HepG2 (cell line): Measurements from ENCODE around the gene TMEM100. TPM values are rescaled to one million over a fixed set of nuclear protein-coding genes. Genes with fewer than 3 reads are reported as not detected.

Experiments
- ATAC-seq: fragments of 200-7000 bp; cut with Tn5 transposase; 3 replicates; pipeline ENCODE4 v1.9.1; 2020; ENCODE audit warnings: mild to moderate bottlenecking, moderate library complexity
- BruUV-seq: library from RNA; stranded (reverse); fragments of 400-500 nt; replicated peaks from 2 replicates; lab custom pipeline; 2021; lab: Mats Ljungman, UMichigan
- CTCF ChIA-PET: fragments of 300-600 bp; formaldehyde crosslinking; extraction: SDS; loops from one replicate; lab custom pipeline; 2021; ENCODE audit warnings: low total read pairs, inconsistent platforms, low intra/inter-chr PET ratio; lab: Yijun Ruan, JAX
- POLR2A ChIA-PET: fragments of 350-600 bp; sonication (Branson Sonifier 250); formaldehyde crosslinking; loops from one replicate; lab custom pipeline; 2020; ENCODE audit warnings: antibody characterized with exemption, inconsistent platforms; lab: Yijun Ruan, JAX
- DNase-seq: peaks from one replicate; pipeline ENCODE4 v3.0.0-alpha.2; 2015; ENCODE audit warnings: low spot score
- FAIRE-seq: peaks from 3 replicates; lab custom pipeline; 2011; peaks lifted over from hg19 to GRCh38; lab: Jason Lieb, UNC
- H2AFZ ChIP-seq: one replicate; pipeline ENCODE4 v1.6.1; 2011; ENCODE audit warnings: low read length, inconsistent platforms
- H3K27ac ChIP-seq: fragments of 300-600 bp; 3 replicates; pipeline ENCODE4 v1.8.0; 2011; ENCODE audit warnings: mixed run types, mild to moderate bottlenecking, mixed read lengths, low read length, inconsistent platforms; ENCODE audit not compliant: insufficient read depth; ENCODE audit errors: extremely low read length
- H3K27me3 ChIP-seq, 2 experiments: fragments of 200-600 bp in 1 of 2; 2 replicates in 1 of 2; 3 replicates in 1 of 2; pipeline versions ENCODE4 v1.6.0 to v1.8.0; 2011; ENCODE audit warnings: low read length in 2 of 2, mild to moderate bottlenecking in 2 of 2, moderate library complexity in 2 of 2, inconsistent platforms in 1 of 2; ENCODE audit not compliant: insufficient read depth in 2 of 2, control insufficient read depth in 1 of 2
- H3K36me3 ChIP-seq, 2 experiments: fragments of 200-600 bp in 1 of 2; replicated peaks in 1 of 2; 2 replicates in 1 of 2; 3 replicates in 1 of 2; pipeline versions ENCODE4 v1.5.1 to v1.8.0; 2011; ENCODE audit warnings: low read length in 2 of 2, inconsistent platforms in 1 of 2; ENCODE audit not compliant: insufficient read depth in 2 of 2, control insufficient read depth in 1 of 2
- H3K4me1 ChIP-seq: 2 replicates; pipeline ENCODE4 v1.5.1; 2012; ENCODE audit warnings: low read length, inconsistent platforms; ENCODE audit not compliant: insufficient read depth
- H3K4me2 ChIP-seq: 2 replicates; pipeline ENCODE4 v1.6.0; 2011; ENCODE audit warnings: low read depth, low read length, inconsistent platforms
- H3K4me3 ChIP-seq, 3 experiments: fragments of 200-600 bp in 1 of 3; sonication (generic), shearing (Covaris generic) in 1 of 3; replicated peaks in 1 of 3; 2 replicates each; pipeline ENCODE4 v1.5.1; 2011 to 2016; ENCODE audit warnings: low read length in 3 of 3, inconsistent platforms in 2 of 3, low read depth in 2 of 3, mild to moderate bottlenecking in 2 of 3, control low read depth in 1 of 3, mixed read lengths in 1 of 3; ENCODE audit not compliant: insufficient read depth in 1 of 3
- H3K79me2 ChIP-seq: one replicate; pipeline ENCODE4 v1.6.1; 2011; ENCODE audit warnings: low read length, inconsistent platforms; ENCODE audit not compliant: insufficient read depth
- H3K9ac ChIP-seq: 2 replicates; pipeline ENCODE4 v1.6.0; 2011; ENCODE audit warnings: mild to moderate bottlenecking, low read depth, low read length, inconsistent platforms; ENCODE audit not compliant: insufficient read depth
- H3K9me3 ChIP-seq: 2 replicates; pipeline ENCODE4 v1.5.1; 2012; ENCODE audit warnings: mild to moderate bottlenecking, low read length
- H4K20me1 ChIP-seq: 2 replicates; pipeline ENCODE4 v1.6.0; 2011; ENCODE audit warnings: inconsistent platforms, mild to moderate bottlenecking, low read length, moderate library complexity; ENCODE audit not compliant: insufficient read depth
- ARNT ChIP-seq: fragments of 450-650 bp; IDR thresholded peaks from 2 replicates; pipeline ENCODE4 v1.6.1; 2017
- GLI4 ChIP-seq: sonication (generic); formaldehyde crosslinking; IDR thresholded peaks from 2 replicates; pipeline ENCODE4 v1.5.1; 2020; ENCODE audit warnings: missing genetic modification reagents, mild to moderate bottlenecking, moderate library complexity, borderline replicate concordance
- JUNB ChIP-seq: sonication (generic); formaldehyde crosslinking; IDR thresholded peaks from 2 replicates; pipeline ENCODE4 v1.8.0; 2022; ENCODE audit warnings: missing genetic modification reagents, mild to moderate bottlenecking, borderline replicate concordance
- MTA1 ChIP-seq: sonication (generic); formaldehyde crosslinking; IDR thresholded peaks from 2 replicates; pipeline ENCODE4 v1.4.0; 2020; ENCODE audit warnings: missing genetic modification reagents, mild to moderate bottlenecking, borderline replicate concordance
- NBN ChIP-seq: fragments of 450-650 bp; conservative IDR thresholded peaks from 2 replicates; pipeline ENCODE4 v1.6.1; 2017
- RCOR2 ChIP-seq: IDR thresholded peaks from 2 replicates; pipeline ENCODE4 v1.6.1; 2016; ENCODE audit warnings: missing biosample characterization, missing genetic modification reagents
- SETDB1 ChIP-seq: sonication (generic); formaldehyde crosslinking; IDR thresholded peaks from 2 replicates; pipeline ENCODE4 v1.5.1; 2020; ENCODE audit warnings: missing genetic modification reagents, mild to moderate bottlenecking, borderline replicate concordance
- SNRNP70 ChIP-seq: fragments of 200-400 bp; formaldehyde crosslinking; IDR thresholded peaks from 2 replicates; pipeline ENCODE4 v1.6.1; 2017; ENCODE audit warnings: mild to moderate bottlenecking, low read depth, low read length, moderate library complexity
- ZNF256 ChIP-seq: sonication (generic); formaldehyde crosslinking; conservative IDR thresholded peaks from 2 replicates; pipeline ENCODE4 v1.4.0; 2020; ENCODE audit warnings: missing genetic modification reagents
- ZNF607 ChIP-seq: sonication (generic); formaldehyde crosslinking; IDR thresholded peaks from 2 replicates; pipeline ENCODE4 v1.5.1; 2020; ENCODE audit warnings: missing genetic modification reagents, mild to moderate bottlenecking, borderline replicate concordance
- WGBS: methylation state at CpG from one replicate; pipeline ENCODE4 v1.1.6; 2017; ENCODE audit warnings: low lambda C conversion rate; 5-methylcytosine and 5-hydroxymethylcytosine counted together
- in situ Hi-C: cut with HindIII; loops from 2 replicates; pipeline ENCODE4 v1.10.0; 2017; ENCODE audit warnings: low pct_unique_long_range_greater_than_20kb; ENCODE audit not compliant: extremely low pct_ligation_motif_present
- intact Hi-C: fragments of 100-400 bp; cut with micrococcal nuclease; formaldehyde crosslinking; loops from one replicate; pipeline ENCODE4 v1.10.0; 2022; ENCODE audit not compliant: unreplicated experiment
- polyA plus RNA-seq, 8 experiments: library from polyadenylated mRNA; depleted of rRNA in 3 of 8; stranded (reverse) in 7 of 8; unstranded in 1 of 8; fragments of >200 nt; fragmentation: Illumina TruSeq in 4 of 8; extraction: Trizol in 4 of 8; gene quantifications; 2 replicates each; pipeline versions ENCODE4 v1.2.1 to v1.2.3, GENCODE V29; 2011 to 2016; ENCODE audit warnings: low read depth in 4 of 8, missing spikeins in 1 of 8, mixed read lengths in 1 of 8; ENCODE audit not compliant: insufficient read depth in 1 of 8
- total RNA-seq, 5 experiments: library from RNA; depleted of rRNA; stranded (reverse); fragments of >200 nt; fragmentation: Illumina TruSeq; extraction: Trizol; gene quantifications; 2 replicates each; pipeline ENCODE4 v1.2.3, GENCODE V29; 2016; ENCODE audit warnings: low read depth in 1 of 5
- TF ChIP-seq, protein P1 (sequence below): sonication (generic); formaldehyde crosslinking; IDR thresholded peaks from 2 replicates; pipeline ENCODE4 v1.8.0; 2022; ENCODE audit warnings: missing genetic modification reagents, mild to moderate bottlenecking, borderline replicate concordance
- TF ChIP-seq, protein P2 (sequence below): sonication (generic); formaldehyde crosslinking; IDR thresholded peaks from 2 replicates; pipeline ENCODE4 v1.5.0; 2020; ENCODE audit warnings: missing genetic modification reagents
- TF ChIP-seq, protein P3 (sequence below): fragments of 450-650 bp; IDR thresholded peaks from 2 replicates; pipeline ENCODE4 v1.6.1; 2017

TMEM100 gene
- total and polyA plus RNA-seq, 2 of the 13 experiments (the other 11 are each of a cell fraction or from before 2014, with no cell fraction given), result not detected

DNA sequence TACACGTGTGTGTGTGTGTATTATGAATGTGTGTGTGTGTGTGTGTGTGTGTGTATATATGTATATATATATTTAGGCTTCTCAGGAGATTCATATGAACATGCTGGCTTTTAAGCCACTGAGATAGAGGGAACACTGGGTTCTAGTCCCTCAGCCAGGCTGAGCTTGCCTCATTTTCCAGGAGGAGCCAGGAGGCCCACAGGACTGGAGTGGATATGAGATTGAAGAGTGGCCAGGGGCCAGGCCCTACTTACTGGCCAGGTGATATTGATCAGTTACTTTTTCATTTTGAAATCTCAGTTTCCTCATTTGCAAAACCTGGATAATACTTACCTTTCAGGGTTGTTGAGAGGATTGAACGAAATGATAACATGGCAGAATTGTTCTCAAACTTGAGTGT, 34.0 kb upstream of the TMEM100 start:
- H3K4me2 ChIP-seq, result no peak overlapping the region
- H3K27me3 ChIP-seq, result no peaks in the 10 kb centered on the region
- 98% methylated on average over 2 of the region's 2 CpGs for WGBS
- H3K4me1 ChIP-seq, result peaks cover 50% of the 10 kb centered on the region
- ChIA-PET CTCF (no interaction called here), POLR2A (no interaction called here)
- DNase-seq (no peak), FAIRE-seq (no peak), ATAC-seq (no peak)
- H2AFZ ChIP-seq, result no peak overlapping the region
- intact Hi-C loops (loop anchor here (10.0 kb wide), 1 partner anchor 362 kb away; no protein-coding TSS in a partner anchor), in situ Hi-C loops (loop anchor here (25.0 kb wide), 1 partner anchor 369 kb away; no protein-coding TSS in a partner anchor)
- H3K79me2 ChIP-seq, result peaks cover 15% of the 10 kb centered on the region
- no peak overlapping the region for H3K4me3 ChIP-seq
- H3K9me3 ChIP-seq, result no peaks in the 10 kb centered on the region
- no peak overlapping the region for H3K9ac ChIP-seq
- peaks cover 0 to 11% of the 10 kb centered on the region in 2 experiments; a peak in 1 of 5 replicates for H3K36me3 ChIP-seq
- no TSS peak for BruUV-seq
- no peaks in the 10 kb centered on the region for H4K20me1 ChIP-seq
- H3K27ac ChIP-seq, result no peak overlapping the region
- TF ChIP-seq SETDB1 (no peak), RCOR2 (CRISPR knock-in tag) (no peak), SNRNP70 (no peak), GLI4 (CRISPR knock-in tag) (no peak), ZNF607 (CRISPR knock-in tag) (no peak), JUNB (no peak), ZNF256 (no peak), MTA1 (no peak), NBN (no peak), ARNT (no peak)
- TF ChIP-seq, protein P1, sequence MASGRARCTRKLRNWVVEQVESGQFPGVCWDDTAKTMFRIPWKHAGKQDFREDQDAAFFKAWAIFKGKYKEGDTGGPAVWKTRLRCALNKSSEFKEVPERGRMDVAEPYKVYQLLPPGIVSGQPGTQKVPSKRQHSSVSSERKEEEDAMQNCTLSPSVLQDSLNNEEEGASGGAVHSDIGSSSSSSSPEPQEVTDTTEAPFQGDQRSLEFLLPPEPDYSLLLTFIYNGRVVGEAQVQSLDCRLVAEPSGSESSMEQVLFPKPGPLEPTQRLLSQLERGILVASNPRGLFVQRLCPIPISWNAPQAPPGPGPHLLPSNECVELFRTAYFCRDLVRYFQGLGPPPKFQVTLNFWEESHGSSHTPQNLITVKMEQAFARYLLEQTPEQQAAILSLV (CRISPR knock-in tag), result no peak
- TF ChIP-seq, protein P2, sequence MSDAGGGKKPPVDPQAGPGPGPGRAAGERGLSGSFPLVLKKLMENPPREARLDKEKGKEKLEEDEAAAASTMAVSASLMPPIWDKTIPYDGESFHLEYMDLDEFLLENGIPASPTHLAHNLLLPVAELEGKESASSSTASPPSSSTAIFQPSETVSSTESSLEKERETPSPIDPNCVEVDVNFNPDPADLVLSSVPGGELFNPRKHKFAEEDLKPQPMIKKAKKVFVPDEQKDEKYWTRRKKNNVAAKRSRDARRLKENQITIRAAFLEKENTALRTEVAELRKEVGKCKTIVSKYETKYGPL, result no peak
- TF ChIP-seq, protein P3, sequence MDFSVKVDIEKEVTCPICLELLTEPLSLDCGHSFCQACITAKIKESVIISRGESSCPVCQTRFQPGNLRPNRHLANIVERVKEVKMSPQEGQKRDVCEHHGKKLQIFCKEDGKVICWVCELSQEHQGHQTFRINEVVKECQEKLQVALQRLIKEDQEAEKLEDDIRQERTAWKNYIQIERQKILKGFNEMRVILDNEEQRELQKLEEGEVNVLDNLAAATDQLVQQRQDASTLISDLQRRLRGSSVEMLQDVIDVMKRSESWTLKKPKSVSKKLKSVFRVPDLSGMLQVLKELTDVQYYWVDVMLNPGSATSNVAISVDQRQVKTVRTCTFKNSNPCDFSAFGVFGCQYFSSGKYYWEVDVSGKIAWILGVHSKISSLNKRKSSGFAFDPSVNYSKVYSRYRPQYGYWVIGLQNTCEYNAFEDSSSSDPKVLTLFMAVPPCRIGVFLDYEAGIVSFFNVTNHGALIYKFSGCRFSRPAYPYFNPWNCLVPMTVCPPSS, result no peak
